Activated CD4-positive, CD25-positive, alpha-beta regulatory T cell (primary cell): ENCODE data around the gene GIPC2.
"Not testable (repeated sequence)": the region's sequence is repeated elsewhere in the genome, so short reads cannot be mapped to it uniquely, and the experiment has no call there.

ENCODE experiments used
- DNase-seq, 4 experiments: peaks; one replicate each; lab custom pipeline; 2025; lab: John Stamatoyannopoulos, UW

The GIPC2 gene

DNA sequence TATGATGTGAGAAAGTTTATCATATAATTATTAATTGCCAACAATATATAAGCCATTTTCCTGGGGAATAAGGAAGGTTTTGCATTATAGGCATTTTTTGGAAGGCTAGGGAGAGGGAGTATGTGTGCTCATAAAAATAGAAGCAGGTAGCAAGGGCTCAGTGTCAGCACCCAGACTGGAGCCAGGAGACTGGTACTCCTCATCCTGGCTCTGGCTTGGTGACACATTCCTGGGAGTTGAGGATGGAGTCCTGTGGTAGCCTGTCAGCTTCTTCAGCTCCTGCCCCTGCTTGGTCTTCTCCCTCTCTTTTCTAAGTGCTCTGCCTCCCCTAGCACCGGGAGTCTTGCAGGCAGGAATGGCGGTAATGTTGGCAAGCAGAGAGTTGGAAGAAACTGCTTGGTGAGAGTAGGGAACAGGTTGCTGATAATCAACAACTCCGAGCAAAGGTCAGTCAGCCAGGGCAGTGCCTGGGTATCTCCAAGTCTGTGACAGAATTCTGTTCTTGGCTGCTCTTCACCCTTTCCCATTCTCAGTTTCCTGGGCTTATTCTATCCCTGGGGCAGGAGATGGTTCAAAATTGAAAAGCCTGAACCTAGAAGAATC lies 23.0 kb downstream of the GIPC2 start:
- DNase-seq: no peak

DNA sequence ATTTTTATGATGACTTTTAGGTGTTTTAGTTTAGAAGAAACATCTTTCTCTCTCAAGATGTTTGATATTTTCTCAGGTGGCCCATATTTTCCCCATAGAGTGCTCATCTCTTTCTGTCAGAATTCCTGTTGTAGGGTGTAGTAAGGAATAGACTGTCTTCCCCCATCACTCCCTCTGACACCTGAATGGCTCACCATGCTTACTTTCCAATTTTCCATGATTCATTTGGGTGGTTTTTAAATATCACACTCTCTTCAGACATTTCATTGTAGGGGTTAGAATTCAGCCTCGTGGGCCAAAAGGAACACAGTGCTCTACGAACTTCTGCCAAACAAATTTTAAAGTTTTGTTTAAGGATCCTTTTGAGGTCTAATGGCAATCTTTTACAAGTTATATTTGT lies 24.0 kb downstream of the GIPC2 start:
- DNase-seq: no peak

DNA sequence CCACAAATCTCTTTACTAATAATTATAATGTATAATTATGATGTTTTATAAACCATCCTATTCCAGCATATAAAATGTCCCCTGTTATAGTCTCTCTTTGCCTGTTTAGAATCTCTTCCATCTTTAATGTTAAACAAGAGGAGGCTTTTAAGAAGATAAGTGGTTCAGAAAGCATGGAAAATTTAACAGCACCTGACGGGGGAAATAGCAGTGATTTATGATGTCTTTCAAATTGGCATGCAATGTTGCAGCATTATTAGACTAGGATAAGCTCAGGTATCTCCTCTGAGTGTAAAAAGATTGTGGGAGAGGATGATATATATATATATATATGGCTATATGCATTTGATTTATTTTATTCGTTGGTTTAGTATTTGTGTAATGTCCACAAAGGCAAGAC lies 24.4 kb downstream of the GIPC2 start:
- no peak for DNase-seq

DNA sequence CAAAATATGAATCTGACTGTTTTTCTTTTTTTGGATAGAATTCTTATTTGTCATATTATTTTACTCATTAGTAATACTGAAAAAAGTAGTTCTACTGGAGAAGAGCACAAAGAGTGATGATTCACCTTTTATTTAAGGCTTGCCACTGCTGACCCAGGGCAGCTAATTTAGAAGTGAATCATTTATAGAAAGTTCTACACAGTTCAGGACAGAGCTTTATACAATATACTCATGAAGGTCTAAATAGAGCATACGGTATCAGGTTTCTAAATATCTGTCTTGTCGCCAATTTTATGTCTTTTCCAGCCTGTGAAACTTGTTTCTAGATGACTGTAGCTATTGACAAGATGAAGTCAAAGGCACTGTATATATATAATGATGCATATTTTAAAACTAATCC lies 25.0 kb downstream of the GIPC2 start:
- no peak for DNase-seq

DNA sequence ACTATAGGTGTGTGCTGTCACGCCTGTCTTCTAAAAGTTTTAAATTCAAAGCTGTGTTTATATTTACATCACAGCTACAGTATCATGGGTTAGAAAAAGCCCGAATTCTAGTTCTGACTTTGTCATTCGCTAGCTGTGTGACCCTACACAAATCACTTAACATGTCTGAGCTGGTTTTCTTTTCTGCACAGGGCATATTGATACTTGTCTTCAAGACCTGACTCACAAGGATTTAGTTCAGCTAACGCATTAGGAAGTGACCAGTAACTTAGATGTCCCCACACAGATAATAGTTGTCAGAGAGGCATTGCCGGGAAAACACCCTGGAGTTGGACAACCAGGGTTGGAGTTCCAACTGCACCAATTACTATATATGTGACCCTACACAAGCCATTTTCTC lies 25.9 kb downstream of the GIPC2 start:
- no peak for DNase-seq

DNA sequence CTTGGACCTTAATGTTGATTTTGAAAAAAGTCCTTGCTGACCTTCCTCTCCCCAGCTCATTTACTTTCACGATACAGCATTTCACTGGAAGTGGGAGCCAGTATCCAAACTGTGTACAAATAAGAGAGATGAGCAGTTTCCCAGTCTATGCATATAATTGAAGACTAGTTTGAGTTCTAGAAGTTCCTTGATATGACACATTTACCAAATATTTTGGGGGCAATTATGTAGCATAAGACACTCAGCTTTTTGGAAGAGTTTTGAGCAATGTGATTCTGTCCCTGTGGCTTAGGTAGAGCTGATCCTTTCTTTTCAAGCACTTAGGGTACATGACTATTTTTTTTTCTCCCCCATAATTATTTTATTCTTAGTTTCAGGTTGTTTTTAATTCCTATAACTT lies 26.4 kb downstream of the GIPC2 start:
- no peak for DNase-seq

DNA sequence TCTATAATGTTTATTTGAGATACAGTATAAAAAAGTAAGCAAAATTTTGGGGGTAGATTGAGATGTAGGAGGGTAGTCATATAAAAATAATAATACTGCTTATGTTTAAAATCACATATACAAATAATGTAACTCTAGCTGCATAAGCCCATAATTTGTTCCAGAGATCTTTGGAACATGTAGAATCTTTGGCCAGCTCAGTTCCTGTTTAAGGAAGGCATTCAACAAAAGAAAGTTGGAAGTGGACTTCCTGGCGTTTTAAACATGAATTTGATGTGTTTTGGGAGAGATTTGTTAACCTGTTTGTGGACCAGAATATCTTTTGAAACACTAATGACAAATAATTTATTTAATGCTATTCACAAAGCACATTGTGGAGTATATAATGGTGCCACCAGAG lies 27.7 kb downstream of the GIPC2 start:
- no peak for DNase-seq

GRCh38 chr1:78075621-78076020 lies 29.9 kb downstream of the GIPC2 start:
- DNase-seq: no peak

- no peak for DNase-seq
Observed at GRCh38 chr1:78078358-78078757, 32.6 kb downstream of the GIPC2 start.

- no peak for DNase-seq
Observed at GRCh38 chr1:78079580-78079979, 33.8 kb downstream of the GIPC2 start.

GRCh38 chr1:78080767-78081166 lies 35.0 kb downstream of the GIPC2 start:
- no peak for DNase-seq

DNA sequence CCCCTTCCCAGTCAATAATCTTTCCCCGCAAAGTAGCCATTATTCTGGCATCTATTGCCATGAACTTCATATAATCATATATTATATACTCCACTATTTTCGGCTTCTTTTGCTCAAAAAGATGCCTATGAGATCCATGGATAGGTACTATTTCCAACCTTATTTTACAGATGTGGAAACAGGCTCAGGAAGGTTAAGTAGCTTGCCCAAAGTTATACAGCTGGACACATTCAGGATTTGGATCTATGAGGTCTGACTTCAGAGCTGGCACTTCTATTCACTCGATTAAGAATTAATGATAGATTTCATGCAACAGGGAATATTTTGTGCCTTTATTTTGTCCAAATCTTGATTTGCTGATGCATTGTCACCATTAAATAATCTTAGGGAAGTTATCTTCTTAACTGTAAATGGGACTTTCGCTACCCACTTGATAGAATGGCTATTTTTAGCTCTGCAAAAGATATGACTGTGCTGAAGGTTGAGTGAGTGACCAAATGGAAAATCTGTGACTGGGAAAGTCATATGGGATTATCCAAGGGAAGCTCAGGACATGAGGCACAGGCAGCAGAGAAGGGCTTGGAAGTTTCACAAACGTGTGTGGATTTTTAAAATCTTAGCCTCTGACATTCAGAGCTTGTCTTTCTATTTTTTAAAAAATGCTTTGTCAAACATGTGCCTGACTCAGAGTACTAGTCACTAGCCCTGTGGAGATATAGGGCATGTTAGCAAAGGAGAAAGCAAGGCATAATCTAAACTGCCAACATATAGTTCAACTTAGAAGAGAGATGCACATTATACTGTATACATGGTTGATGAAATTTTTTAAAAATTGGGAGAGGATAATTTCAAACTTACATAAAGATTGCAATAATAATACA lies 36.5 kb downstream of the GIPC2 start:
- DNase-seq: no peak

GRCh38 chr1:78084639-78085038 lies 38.9 kb downstream of the GIPC2 start:
- DNase-seq: not testable (repeated sequence)

GRCh38 chr1:78086697-78087096 lies 40.9 kb downstream of the GIPC2 start:
- DNase-seq: no peak

DNA sequence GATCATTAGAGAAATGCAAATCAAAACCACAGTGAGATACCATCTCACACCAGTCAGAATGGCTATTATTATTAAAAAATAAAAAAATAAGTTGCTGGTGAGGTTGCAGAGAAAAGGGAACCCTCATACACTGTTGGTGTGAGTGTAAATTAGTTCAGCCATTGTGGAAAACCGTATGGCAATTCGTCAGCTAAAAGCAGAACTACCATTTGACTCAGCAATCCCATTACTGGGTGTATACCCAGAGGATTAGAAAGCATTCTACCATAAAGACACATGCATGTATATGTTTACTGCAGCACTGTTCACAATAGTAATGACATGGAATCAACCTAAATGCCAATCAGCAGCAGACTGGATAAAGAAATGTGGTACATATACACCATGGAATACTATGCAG lies 42.2 kb downstream of the GIPC2 start:
- no peak for DNase-seq

DNA sequence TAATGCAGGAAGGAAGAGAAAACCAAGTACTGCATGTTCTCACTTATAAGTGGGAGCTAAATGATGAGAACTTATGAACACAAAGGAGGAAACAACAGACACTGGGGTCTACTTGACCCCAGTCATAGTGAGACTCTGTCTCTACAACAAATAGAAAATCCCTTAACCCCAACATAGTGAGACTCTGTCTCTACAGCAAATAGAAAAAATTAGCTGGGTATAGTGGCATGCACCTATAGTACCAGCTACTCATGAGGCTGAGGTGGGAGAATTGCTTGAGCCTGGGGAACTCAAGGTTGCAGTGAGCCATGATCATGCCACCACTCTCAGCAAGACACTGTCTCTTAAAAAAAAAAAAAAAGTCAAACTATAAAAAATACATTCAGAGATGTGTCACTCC lies 42.7 kb downstream of the GIPC2 start:
- DNase-seq: no peak

DNA sequence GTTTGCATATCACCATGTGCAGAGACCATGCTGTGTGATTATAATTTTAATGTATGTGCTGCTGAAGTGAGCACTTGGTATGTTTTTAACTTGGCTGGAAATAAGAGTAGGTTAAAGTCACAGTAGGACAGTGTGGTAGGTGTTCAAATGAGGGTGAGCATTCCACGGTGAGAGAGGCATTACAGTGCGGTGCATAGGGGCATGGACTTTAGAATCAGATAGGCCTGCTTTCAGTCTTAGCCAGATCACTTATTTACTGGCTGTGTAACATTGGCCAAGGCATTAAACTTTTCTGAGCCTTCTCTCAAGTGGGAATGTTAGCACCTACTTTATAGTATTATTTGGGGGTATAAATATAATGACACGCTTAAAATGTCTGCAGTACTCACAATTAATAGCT lies 43.2 kb downstream of the GIPC2 start:
- no peak for DNase-seq

DNA sequence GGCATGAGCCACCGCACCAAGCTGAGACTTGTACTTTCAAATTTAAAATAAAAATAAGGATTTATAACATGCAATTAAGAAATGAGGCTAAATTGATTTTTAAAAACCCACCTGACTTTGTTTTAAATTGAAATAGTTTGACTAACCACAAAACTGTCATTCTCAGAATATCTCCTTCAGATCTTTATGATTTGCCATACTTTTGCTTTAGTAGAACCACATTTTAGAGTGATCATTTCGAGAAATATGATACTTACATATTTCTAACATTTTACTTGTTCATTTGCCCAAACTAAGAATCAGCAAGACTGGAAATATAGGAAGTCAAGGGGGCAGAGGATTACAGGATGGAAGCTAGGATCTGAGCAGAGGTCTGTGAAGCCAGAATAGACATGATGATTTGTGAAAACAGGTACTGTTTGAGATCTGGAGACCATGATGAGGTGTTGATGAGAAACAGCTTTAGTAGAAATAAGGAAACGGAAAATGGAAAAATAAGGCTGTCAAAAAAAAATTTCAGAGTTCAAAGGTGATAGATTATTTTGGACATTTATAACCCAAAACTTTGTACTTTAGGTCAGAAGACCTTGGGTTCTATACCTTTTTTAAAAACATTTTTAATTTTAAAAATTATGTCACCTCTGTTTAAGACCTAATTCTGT lies 44.8 kb downstream of the GIPC2 start:
- no peak for DNase-seq

GRCh38 chr1:78091215-78091813 lies 45.5 kb downstream of the GIPC2 start:
- DNase-seq: no peak

- no peak for DNase-seq
Observed at GRCh38 chr1:78091886-78092285, 46.1 kb downstream of the GIPC2 start.

DNA sequence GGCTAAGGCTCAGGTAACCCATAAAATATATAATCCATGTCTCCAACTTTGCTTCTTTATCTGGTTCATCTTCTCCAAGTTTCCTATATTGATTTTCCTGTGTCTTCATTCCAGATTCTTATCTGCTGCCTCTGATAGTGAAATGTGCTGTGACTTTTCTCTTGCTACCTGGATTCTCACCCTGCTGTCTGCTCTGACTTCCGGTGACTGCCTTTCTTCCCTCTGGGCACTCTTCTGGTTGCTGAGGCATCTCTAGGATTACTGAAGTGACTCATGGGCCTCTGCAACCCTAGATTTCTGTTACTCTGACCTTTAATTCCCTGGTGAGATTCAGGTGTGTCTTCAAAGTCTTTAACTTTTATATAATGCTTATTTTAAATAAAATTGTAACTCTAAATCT lies 46.9 kb downstream of the GIPC2 start:
- no peak for DNase-seq

GRCh38 chr1:78093560-78093959 lies 47.8 kb downstream of the GIPC2 start:
- DNase-seq: no peak

DNA sequence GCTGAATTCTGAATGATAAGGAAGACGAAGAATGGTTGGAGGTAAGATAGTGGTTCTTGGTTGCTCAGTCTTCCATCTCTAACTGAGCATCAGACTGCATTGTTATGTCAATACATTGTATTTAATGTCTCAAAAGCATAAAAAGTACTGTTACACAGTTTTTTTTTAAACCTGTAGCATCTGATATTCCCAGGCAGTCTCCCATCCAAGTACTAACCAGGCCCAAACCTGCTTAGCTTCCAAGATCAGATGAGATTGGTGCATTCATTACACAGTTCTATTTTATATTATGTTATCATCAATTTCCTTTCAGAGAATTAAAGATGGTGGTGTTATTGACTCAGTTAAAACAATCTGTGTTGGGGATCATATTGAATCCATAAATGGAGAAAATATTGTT lies 48.9 kb downstream of the GIPC2 start:
- DNase-seq: no peak
